Stomach (tissue), 9 donors: ENCODE data around the gene HHIP. TPM values are rescaled to one million over a fixed set of nuclear protein-coding genes. Genes with fewer than 3 reads are reported as not detected.

Experiments
- DNase-seq, 2 donors: peaks; one replicate each; pipeline versions ENCODE4 v3.0.0 to v3.0.0-alpha.2; 2013 to 2019
- H3K27ac ChIP-seq, 5 donors: fragments of 200-600 bp in 4 of 5; sonication (generic) in 4 of 5; one replicate each; pipeline ENCODE4 v1.5.1; 2013 to 2019; ENCODE audit warnings: mild to moderate bottlenecking in 1 of 5, moderate library complexity in 1 of 5
- H3K27me3 ChIP-seq, 3 donors: fragments of 200-600 bp; sonication (generic); one replicate each; pipeline ENCODE4 v1.5.1; 2017 to 2019; ENCODE audit warnings: mixed run types in 1 of 3
- H3K36me3 ChIP-seq, 4 donors: fragments of 200-600 bp; sonication (generic); 1 replicate in 3 of 4; 2 replicates in 1 of 4; pipeline ENCODE4 v1.5.1; 2016 to 2019
- H3K4me1 ChIP-seq, 4 donors: fragments of 200-600 bp; sonication (generic); one replicate each; pipeline ENCODE4 v1.5.1; 2016 to 2019
- H3K4me3 ChIP-seq, 4 donors: fragments of 200-600 bp; sonication (generic) in 3 of 4; one replicate each; pipeline ENCODE4 v1.5.1; 2016 to 2019; ENCODE audit warnings: mild to moderate bottlenecking in 1 of 4
- H3K9me3 ChIP-seq, 4 donors: fragments of 200-600 bp; sonication (generic); one replicate each; pipeline ENCODE4 v1.5.1; 2016 to 2019
- CTCF ChIP-seq, 7 experiments: fragments of 450-650 bp in 4 of 7; fragments of 200-600 bp in 3 of 7; sonication (generic) in 3 of 7; IDR thresholded peaks; one replicate each; pipeline ENCODE4 v1.5.1; 2016 to 2019; ENCODE audit warnings: antibody characterized with exemption in 7 of 7, control low read depth in 2 of 7, mild to moderate bottlenecking in 1 of 7
- EP300 ChIP-seq: sonication (generic); formaldehyde crosslinking; IDR thresholded peaks from one replicate; pipeline ENCODE4 v1.6.1; 2017; ENCODE audit warnings: antibody characterized with exemption
- POLR2A ChIP-seq, 4 donors: fragments of 450-650 bp; IDR thresholded peaks; one replicate each; pipeline ENCODE4 v1.6.1; 2016; ENCODE audit warnings: antibody characterized with exemption in 4 of 4, control low read depth in 2 of 4, mild to moderate bottlenecking in 1 of 4, moderate library complexity in 1 of 4
- POLR2AphosphoS5 ChIP-seq, 3 donors: sonication (generic); formaldehyde crosslinking; IDR thresholded peaks; one replicate each; pipeline ENCODE4 v1.6.1; 2016; ENCODE audit warnings: antibody characterized with exemption in 3 of 3
- WGBS, 5 donors: extraction: QIAGEN DNeasy Blood & Tissue Kit in 3 of 5; methylation state at CpG; one replicate each; pipeline versions ENCODE4 v1.1.5 to v1.1.7; 2013 to 2018; 5-methylcytosine and 5-hydroxymethylcytosine counted together
- intact Hi-C: fragments of 100-400 bp; cut with DNase I; formaldehyde crosslinking; loops from one replicate; pipeline ENCODE4 v1.15.1; 2023; ENCODE audit warnings: low total_unique reads
- polyA plus RNA-seq, 3 donors: library from polyadenylated mRNA; stranded (reverse); fragments of 200-250 nt; gene quantifications; one replicate each; pipeline ENCODE4 v1.2.3, GENCODE V29; 2013
- total RNA-seq, 5 donors: library from RNA; depleted of rRNA; stranded (reverse); fragments of >200 nt; gene quantifications; one replicate each; pipeline versions ENCODE4 v1.1.0 to v1.2.3, GENCODE V29; 2014 to 2016
- donor health status: healthy with polysubstance abuse.
- donor health status: Bipolar disorder and iron deficiency.
- donor health status: healthy.

Gene HHIP
- total and polyA plus RNA-seq, 8 donors, result 0.29 to 33.0 (median 3.5) TPM; not detected in 1

GRCh38 chr4:144656850-144657249 lies 10.9 kb downstream of the HHIP start:
- intact Hi-C loops, result no loop called here
- WGBS, 5 donors, result 42 to 63% (median 55%) methylated on average over 2 of the region's 2 CpGs
- H3K9me3 ChIP-seq, result no peaks in the 10 kb centered on the region
- no peaks in the 10 kb centered on the region for H3K4me1 ChIP-seq
- H3K4me3 ChIP-seq, result no peak overlapping the region
- TF ChIP-seq POLR2A (IDR thresholded peaks at IDR 0.05), result no peak
- TF ChIP-seq EP300, result no peak
- no peak for TF ChIP-seq POLR2AphosphoS5 (IDR thresholded peaks at IDR 0.05)
- TF ChIP-seq CTCF (IDR thresholded peaks at IDR 0.05), result no peak
- H3K27ac ChIP-seq, result no peak overlapping the region
- no peaks in the 10 kb centered on the region for H3K27me3 ChIP-seq
- H3K36me3 ChIP-seq, result no peaks in the 10 kb centered on the region
- DNase-seq, result no peak

- WGBS, 5 donors, result 89 to 94% (median 93%) methylated on average over 8 of the region's 8 CpGs
- TF ChIP-seq POLR2AphosphoS5 (IDR thresholded peaks at IDR 0.05) (no peak), POLR2A (IDR thresholded peaks at IDR 0.05) (no peak), EP300 (no peak), CTCF (IDR thresholded peaks at IDR 0.05) (no peak)
- no peak for DNase-seq
- H3K4me1 ChIP-seq, result no peaks in the 10 kb centered on the region
- intact Hi-C loops, result no loop called here
- H3K27ac ChIP-seq, result no peak overlapping the region
- H3K27me3 ChIP-seq, result no peaks in the 10 kb centered on the region
- H3K4me3 ChIP-seq, result no peak overlapping the region
- no peaks in the 10 kb centered on the region for H3K9me3 ChIP-seq
- no peaks in the 10 kb centered on the region for H3K36me3 ChIP-seq
These were observed 12.1 kb downstream of the HHIP start for GRCh38 chr4:144658015-144658567.

- 0 to 47% (median 27%) methylated on average over 1 of the region's 1 CpG for WGBS, 5 donors
- Histone ChIP-seq H3K9me3 (no peaks in the 10 kb centered on the region), H3K4me3 (no peak overlapping the region), H3K27me3 (no peaks in the 10 kb centered on the region), H3K4me1 (no peaks in the 10 kb centered on the region), H3K36me3 (no peaks in the 10 kb centered on the region), H3K27ac (no peak overlapping the region)
- intact Hi-C loops, result no loop called here
- no peak for TF ChIP-seq CTCF (IDR thresholded peaks at IDR 0.05)
- TF ChIP-seq POLR2AphosphoS5 (IDR thresholded peaks at IDR 0.05), result no peak
- no peak for TF ChIP-seq EP300
- TF ChIP-seq POLR2A (IDR thresholded peaks at IDR 0.05), result no peak
- no peak for DNase-seq
These were observed 12.9 kb downstream of the HHIP start for GRCh38 chr4:144658903-144659302.

GRCh38 chr4:144659447-144659846 lies 13.5 kb downstream of the HHIP start:
- intact Hi-C loops, result no loop called here
- 60 to 72% (median 67%) methylated on average over 5 of the region's 5 CpGs for WGBS, 5 donors
- no peak overlapping the region for H3K27ac ChIP-seq
- TF ChIP-seq POLR2AphosphoS5 (IDR thresholded peaks at IDR 0.05), result no peak
- no peak for TF ChIP-seq EP300
- no peak for TF ChIP-seq POLR2A (IDR thresholded peaks at IDR 0.05)
- TF ChIP-seq CTCF (IDR thresholded peaks at IDR 0.05), result no peak
- H3K9me3 ChIP-seq, result no peaks in the 10 kb centered on the region
- H3K4me1 ChIP-seq, result no peaks in the 10 kb centered on the region
- DNase-seq, result no peak
- no peak overlapping the region for H3K4me3 ChIP-seq
- no peaks in the 10 kb centered on the region for H3K27me3 ChIP-seq
- H3K36me3 ChIP-seq, result no peaks in the 10 kb centered on the region
